HL-60 (cell line): ENCODE measurements around the gene IFI30.

ENCODE experiments used
- GABPA ChIP-seq: IDR thresholded peaks from 2 replicates; pipeline ENCODE4 v1.6.1; 2012; ENCODE audit warnings: low read depth
- POLR2AphosphoS5 ChIP-seq: IDR thresholded peaks from 2 replicates; pipeline ENCODE4 v1.6.1; 2012; ENCODE audit warnings: low read depth
- TF ChIP-seq, protein P1 (sequence below): IDR thresholded peaks from one replicate; pipeline ENCODE4 v1.5.1; 2011; ENCODE audit warnings: low read length, control low read depth, inconsistent platforms; ENCODE audit not compliant: insufficient read depth
- TF ChIP-seq, protein P2 (sequence below): IDR thresholded peaks from 2 replicates; pipeline ENCODE4 v1.6.1; 2012; ENCODE audit warnings: low read depth; ENCODE audit not compliant: insufficient replicate concordance

DNA sequence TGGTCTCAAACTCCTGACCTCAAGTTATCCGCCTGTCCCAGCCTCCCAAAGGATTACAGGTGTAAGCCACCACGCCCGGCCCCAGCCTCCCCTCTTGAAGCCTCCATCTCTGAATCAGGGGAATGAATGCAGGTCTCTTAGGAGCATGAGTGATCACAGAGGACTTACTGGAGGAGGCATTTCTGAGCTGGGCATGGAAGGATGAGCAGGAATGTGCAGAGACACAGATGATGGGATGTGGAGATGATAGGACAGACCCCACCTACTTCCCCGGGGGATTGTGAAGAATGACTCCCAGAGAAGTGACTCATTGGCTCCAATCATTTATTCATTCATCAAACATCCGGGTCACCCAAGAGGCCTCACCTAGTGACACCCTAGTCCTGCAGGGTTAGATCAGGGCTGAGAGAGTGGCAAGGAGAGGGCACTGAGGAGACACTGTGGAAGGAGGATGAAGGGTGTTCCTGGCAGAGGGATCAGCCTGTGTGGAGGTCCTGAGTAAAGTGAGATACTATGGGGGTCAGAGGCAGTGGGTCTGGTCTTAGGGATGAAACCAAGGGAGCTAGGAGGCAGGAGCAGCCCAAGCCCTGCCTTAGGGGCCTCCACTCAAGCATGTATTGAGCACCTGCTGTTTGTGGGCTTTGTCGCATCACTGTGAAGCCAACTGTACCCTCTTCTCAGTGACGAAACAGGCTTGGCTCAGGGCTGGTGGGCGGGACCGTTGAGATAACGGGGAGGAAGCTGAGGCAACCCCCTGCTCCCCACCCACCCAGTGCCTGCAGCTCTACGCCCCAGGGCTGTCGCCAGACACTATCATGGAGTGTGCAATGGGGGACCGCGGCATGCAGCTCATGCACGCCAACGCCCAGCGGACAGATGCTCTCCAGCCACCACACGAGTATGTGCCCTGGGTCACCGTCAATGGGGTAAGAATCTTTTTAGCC is 3.0 kb downstream of the IFI30 start:
- TF ChIP-seq, protein P1, sequence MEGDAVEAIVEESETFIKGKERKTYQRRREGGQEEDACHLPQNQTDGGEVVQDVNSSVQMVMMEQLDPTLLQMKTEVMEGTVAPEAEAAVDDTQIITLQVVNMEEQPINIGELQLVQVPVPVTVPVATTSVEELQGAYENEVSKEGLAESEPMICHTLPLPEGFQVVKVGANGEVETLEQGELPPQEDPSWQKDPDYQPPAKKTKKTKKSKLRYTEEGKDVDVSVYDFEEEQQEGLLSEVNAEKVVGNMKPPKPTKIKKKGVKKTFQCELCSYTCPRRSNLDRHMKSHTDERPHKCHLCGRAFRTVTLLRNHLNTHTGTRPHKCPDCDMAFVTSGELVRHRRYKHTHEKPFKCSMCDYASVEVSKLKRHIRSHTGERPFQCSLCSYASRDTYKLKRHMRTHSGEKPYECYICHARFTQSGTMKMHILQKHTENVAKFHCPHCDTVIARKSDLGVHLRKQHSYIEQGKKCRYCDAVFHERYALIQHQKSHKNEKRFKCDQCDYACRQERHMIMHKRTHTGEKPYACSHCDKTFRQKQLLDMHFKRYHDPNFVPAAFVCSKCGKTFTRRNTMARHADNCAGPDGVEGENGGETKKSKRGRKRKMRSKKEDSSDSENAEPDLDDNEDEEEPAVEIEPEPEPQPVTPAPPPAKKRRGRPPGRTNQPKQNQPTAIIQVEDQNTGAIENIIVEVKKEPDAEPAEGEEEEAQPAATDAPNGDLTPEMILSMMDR: no peak
- no peak for TF ChIP-seq POLR2AphosphoS5
- TF ChIP-seq, protein P2, sequence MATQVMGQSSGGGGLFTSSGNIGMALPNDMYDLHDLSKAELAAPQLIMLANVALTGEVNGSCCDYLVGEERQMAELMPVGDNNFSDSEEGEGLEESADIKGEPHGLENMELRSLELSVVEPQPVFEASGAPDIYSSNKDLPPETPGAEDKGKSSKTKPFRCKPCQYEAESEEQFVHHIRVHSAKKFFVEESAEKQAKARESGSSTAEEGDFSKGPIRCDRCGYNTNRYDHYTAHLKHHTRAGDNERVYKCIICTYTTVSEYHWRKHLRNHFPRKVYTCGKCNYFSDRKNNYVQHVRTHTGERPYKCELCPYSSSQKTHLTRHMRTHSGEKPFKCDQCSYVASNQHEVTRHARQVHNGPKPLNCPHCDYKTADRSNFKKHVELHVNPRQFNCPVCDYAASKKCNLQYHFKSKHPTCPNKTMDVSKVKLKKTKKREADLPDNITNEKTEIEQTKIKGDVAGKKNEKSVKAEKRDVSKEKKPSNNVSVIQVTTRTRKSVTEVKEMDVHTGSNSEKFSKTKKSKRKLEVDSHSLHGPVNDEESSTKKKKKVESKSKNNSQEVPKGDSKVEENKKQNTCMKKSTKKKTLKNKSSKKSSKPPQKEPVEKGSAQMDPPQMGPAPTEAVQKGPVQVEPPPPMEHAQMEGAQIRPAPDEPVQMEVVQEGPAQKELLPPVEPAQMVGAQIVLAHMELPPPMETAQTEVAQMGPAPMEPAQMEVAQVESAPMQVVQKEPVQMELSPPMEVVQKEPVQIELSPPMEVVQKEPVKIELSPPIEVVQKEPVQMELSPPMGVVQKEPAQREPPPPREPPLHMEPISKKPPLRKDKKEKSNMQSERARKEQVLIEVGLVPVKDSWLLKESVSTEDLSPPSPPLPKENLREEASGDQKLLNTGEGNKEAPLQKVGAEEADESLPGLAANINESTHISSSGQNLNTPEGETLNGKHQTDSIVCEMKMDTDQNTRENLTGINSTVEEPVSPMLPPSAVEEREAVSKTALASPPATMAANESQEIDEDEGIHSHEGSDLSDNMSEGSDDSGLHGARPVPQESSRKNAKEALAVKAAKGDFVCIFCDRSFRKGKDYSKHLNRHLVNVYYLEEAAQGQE: no peak
- TF ChIP-seq GABPA: no peak
